NT2/D1 (cell line): ENCODE results near the gene SLC12A2.

Source experiments
- SUZ12 ChIP-seq: IDR thresholded peaks from 2 replicates; pipeline ENCODE4 v1.6.1; 2011; ENCODE audit not compliant: insufficient read length, insufficient read depth; ENCODE audit errors: extremely low read depth
- ZNF274 ChIP-seq: IDR thresholded peaks from 2 replicates; pipeline ENCODE4 v1.6.1; 2011; ENCODE audit warnings: mild to moderate bottlenecking, low read depth, low read length

- TF ChIP-seq ZNF274 (no peak), SUZ12 (no peak)
These were observed 74.8 kb downstream of the SLC12A2 start for GRCh38 chr5:128158342-128158741.
